GM12873 (cell line): ENCODE data around the gene ZNF276.

Experiments used
- CTCF ChIP-seq: IDR thresholded peaks from 2 replicates; pipeline ENCODE4 v1.5.1; 2012; ENCODE audit warnings: low read depth, mild to moderate bottlenecking, moderate library complexity, low read length, control low read depth; ENCODE audit not compliant: insufficient read depth; ENCODE audit errors: missing control alignments

Gene ZNF276

GRCh38 chr16:89716916-89717687 lies 4.2 kb upstream of the ZNF276 start:
- no peak for TF ChIP-seq CTCF

DNA sequence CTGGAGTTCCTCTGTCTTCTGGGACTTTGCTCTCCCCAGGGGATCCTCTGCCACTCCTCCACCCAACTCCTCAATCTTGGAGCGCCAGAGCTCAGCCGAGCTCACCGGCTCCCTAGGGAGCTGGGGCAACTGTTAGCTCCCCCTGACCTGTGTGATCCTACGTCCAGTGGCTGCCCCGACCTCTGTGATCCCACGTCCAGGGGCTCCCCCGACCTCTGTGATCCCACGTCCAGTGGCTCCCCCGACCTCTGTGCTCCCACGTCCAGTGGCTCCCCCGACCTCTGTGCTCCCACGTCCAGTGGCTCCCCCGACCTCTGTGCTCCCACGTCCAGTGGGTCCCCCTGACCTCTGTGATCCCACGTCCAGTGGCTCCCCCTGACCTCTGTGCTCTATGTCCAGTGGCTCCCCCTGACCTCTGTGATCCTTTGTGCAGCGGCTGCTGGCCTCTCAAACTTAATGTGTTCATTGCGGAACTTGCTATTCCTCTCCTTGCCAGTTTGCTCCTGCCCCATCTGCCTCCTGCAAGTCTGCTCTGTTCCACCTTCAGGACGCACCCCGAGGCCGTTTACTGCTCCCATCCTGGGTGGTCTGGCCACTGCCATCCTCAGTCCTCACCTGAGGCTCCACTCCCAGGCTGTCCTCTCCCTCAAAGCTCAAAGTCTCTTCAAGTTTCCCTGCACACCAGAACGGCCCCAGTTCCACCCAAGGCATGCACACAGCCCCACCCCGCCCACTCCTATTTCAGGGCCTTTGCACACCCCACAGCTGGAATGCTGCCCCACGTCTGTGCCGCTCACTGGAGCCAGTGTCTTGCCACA lies 3.4 kb upstream of the ZNF276 start:
- TF ChIP-seq CTCF = no peak

DNA sequence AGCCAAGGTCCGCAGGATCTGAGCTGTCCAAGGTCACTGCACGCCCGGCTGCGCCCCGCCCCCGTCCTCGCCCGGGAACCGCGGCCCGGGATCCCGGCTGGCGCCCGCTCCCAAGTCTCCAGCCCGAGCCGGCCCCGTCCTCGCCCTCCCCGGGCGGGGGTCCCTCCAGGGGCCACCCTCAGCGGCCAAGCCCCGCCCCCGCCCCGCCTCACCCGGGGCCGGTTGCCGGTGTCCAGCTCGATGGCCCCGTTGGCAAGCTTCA lies 855 bp upstream of the ZNF276 start:
- TF ChIP-seq CTCF = no peak

DNA sequence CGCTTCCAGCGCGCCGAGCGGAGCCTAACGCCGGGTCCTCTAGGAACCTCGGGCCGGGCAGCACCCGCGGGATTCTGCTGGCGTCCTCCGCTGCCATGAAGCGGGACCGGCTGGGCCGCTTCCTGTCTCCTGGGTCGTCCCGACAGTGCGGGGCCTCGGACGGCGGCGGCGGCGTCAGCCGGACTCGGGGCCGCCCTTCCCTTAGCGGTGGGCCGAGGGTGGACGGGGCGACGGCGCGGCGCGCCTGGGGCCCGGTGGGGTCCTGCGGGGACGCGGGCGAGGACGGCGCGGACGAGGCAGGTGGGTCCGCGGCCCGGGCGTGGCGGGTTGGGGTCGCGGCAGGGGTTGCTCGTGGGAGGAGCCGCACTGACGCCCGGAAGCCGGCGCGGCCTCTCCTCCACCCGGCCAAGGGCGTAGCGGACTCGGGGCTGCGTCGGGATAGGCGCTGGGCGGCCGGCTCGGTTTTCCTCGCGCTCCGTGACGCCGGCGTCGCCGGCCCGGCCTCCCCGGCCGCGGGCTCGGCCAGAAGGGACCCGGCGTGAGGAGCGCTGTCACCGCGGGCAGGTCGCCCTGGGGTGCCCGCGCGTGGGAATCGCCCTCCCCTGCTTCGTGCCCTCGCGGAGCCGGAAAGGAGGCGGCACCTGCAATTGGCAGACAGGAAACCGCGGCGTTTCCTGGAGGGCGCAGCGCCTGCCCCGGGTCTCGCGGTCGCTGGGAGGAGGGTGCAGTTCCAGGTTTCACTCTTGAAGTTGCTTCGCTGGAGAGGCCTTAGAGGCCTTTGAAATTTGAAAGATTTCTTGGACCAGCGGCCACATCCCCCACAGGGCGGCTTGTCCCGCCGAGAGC lies 432 bp downstream of the ZNF276 start:
- TF ChIP-seq CTCF = no peak

DNA sequence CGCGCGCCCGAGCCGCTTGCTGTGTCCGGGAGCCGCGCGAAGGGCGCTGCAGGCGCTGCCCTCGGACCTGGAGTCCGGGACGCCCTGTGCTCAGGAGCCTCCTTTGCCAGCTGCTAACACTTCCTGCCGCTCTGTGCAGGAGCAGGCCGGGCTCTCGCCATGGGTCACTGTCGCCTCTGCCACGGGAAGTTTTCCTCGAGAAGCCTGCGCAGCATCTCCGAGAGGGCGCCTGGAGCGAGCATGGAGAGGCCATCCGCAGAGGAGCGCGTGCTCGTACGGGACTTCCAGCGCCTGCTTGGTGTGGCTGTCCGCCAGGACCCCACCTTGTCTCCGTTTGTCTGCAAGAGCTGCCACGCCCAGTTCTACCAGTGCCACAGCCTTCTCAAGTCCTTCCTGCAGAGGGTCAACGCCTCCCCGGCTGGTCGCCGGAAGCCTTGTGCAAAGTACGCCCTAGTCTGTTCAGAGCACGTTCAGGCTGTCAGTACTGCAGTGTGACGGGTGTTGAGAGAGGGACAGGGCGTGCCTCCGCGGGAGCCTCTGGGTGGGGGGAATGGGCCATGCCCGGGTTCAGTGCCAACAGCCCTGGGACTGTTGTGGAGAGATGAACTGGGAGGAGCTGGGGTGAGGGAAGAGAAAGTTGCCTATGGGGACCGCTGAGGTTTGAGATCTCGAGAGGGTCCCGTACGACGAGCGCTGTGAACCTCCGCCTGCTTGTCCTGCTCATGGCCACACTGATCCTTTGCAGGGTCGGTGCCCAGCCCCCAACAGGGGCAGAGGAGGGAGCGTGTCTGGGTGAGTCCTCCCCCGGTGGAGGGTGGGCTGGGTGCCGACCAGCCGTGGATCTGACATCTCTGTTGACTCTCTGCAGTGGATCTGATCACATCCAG lies 1.3 kb downstream of the ZNF276 start:
- no peak for TF ChIP-seq CTCF

GRCh38 chr16:89723279-89724250 lies 2.2 kb downstream of the ZNF276 start:
- TF ChIP-seq CTCF = no peak
